ENCODE data around the gene CNNM2. TPM values are rescaled to one million over a fixed set of nuclear protein-coding genes. Genes with fewer than 3 reads are reported as not detected.

CNNM2 gene
- total RNA-seq, 1 experiment from 2014 or later = 23.1 TPM

GRCh38 chr10:103019425-103019824 is 101.3 kb downstream of the CNNM2 start (continued):
- TF ChIP-seq CTCF (IDR thresholded peaks at IDR 0.05 in 2 of 3, conservative IDR thresholded peaks at IDR 0.05 in 1 of 3; ENCODE audit: borderline replicate concordance in 1 of 3, insufficient read depth in 1 of 3, low read depth in 2 of 3, low read length in 2 of 3) = no peak
- no peak for TF ChIP-seq RAD21 (IDR thresholded peaks at IDR 0.05; ENCODE audit: low read depth)
- no peak for TF ChIP-seq ZBTB33 (IDR thresholded peaks at IDR 0.05; ENCODE audit: extremely low read depth, insufficient replicate concordance, low read length)

- Histone ChIP-seq H3K9ac (ENCODE audit: low read length) (no peak overlapping the region), H3K9me3 (ENCODE audit: control insufficient read depth in 1 of 2, insufficient read depth in 1 of 2, low read depth in 1 of 2, low read length in 2 of 2) (no peaks in the 10 kb centered on the region), H3K4me3 (replicated peaks in 1 of 2; ENCODE audit: low read depth in 1 of 2, low read length in 2 of 2) (no peak overlapping the region), H3K4me2 (ENCODE audit: low read length) (no peak overlapping the region), H3K4me1 (ENCODE audit: control insufficient read depth in 1 of 2, insufficient read depth in 2 of 2, low read length in 2 of 2) (no peaks in the 10 kb centered on the region), H2AFZ (ENCODE audit: low read depth, low read length, poor library complexity, severe bottlenecking) (no peak overlapping the region), H4K20me1 (ENCODE audit: insufficient read depth) (no peaks in the 10 kb centered on the region), H3K79me2 (ENCODE audit: insufficient read depth, low read length) (no peaks in the 10 kb centered on the region), H3K9me2 (ENCODE audit: insufficient read depth) (no peaks in the 10 kb centered on the region), H3K27me3 (ENCODE audit: insufficient read depth, low read length) (no peaks in the 10 kb centered on the region), H3K27ac (ENCODE audit: low read depth, low read length) (no peak overlapping the region), H3K36me3 (ENCODE audit: control insufficient read depth in 1 of 2, insufficient read depth in 2 of 2, low read length in 2 of 2) (no peaks in the 10 kb centered on the region)
- intact Hi-C loops (cut with micrococcal nuclease) = no loop called here
- DNase-seq (ENCODE audit: low read depth, low spot score) (no peak), ATAC-seq (no peak)
- BruUV-seq (replicated peaks) = no TSS peak
- ChIA-PET CTCF (no interaction called here), RAD21 (ENCODE audit: low non-redundant PET in 1 of 2, low total read pairs in 2 of 2, uncharacterized antibody in 2 of 2, unreplicated experiment in 2 of 2) (no interaction called here), POLR2A (no interaction called here)
- TF ChIP-seq CTCF (IDR thresholded peaks at IDR 0.05 in 2 of 3, conservative IDR thresholded peaks at IDR 0.05 in 1 of 3; ENCODE audit: borderline replicate concordance in 1 of 3, insufficient read depth in 1 of 3, low read depth in 2 of 3, low read length in 2 of 3) (no peak), SIN3A (IDR thresholded peaks at IDR 0.05; ENCODE audit: low read depth) (no peak), FOSL1 (IDR thresholded peaks at IDR 0.05; ENCODE audit: low read depth) (no peak), POLR2AphosphoS5 (IDR thresholded peaks at IDR 0.05; ENCODE audit: low read depth, low read length) (no peak), YY1 (IDR thresholded peaks at IDR 0.05; ENCODE audit: extremely low read depth, insufficient replicate concordance, low read depth, low read length) (no peak), TCF7L2 (IDR thresholded peaks at IDR 0.05; ENCODE audit: borderline replicate concordance, extremely low read depth, insufficient read depth, insufficient read length) (no peak), REST (IDR thresholded peaks at IDR 0.05; ENCODE audit: low read depth) (no peak)
Measured at GRCh38 chr10:103021150-103021899, 103.2 kb downstream of the CNNM2 start.
